Mesenteric fat pad (tissue), 1 donor: ENCODE results near the gene TNFRSF8. TPM values are rescaled to one million over a fixed set of nuclear protein-coding genes. Genes with fewer than 3 reads are reported as not detected.

Experiments
- DNase-seq: peaks from one replicate; pipeline ENCODE4 v3.0.0-alpha.2; 2020; ENCODE audit warnings: low spot score
- total RNA-seq: library from RNA; stranded (reverse); fragmentation: NEBNext Ultra II Directional; extraction: Animal tissue kit (Norgen Biotek cat#: 25700); gene quantifications from one replicate; pipeline ENCODE4 v1.2.1, GENCODE V29; 2021
- donor health status: DM: yes; HTN: yes; CAD: no.

TNFRSF8 gene
- total RNA-seq, 1 donor from 2014 or later: 2.1 TPM

DNA sequence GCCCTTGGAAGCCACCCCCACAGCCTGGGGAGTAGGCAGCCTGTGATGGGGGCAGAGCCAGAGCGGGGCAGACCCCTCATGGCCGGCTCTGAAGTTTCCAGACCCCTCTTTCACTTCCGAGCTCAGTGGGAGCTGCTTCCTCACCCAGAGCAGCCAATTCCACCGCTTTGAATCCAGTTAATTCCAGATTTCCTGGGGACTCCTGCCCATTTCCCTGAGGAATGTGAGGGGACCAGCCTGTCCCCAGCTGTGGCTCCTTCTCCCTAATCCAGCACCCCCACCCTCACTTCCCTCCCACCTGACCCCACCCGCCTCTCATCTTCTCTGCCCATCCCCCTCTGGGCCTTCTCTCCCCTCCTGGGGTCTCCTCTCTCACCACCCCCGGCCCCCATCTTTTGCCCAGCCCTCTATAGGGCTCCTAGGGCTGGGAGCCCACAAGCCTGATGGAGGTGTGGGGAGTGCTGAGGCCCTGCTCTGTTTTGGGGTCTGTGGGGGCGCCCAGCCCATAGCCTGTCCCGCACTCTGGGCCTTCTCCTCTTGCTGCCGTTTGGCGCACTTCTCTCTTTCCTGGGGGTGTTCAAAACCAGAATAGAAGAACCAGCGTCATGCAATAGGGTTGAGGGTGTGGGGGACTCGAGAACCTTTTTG is 77.5 kb downstream of the TNFRSF8 start:
- no peak for DNase-seq

DNA sequence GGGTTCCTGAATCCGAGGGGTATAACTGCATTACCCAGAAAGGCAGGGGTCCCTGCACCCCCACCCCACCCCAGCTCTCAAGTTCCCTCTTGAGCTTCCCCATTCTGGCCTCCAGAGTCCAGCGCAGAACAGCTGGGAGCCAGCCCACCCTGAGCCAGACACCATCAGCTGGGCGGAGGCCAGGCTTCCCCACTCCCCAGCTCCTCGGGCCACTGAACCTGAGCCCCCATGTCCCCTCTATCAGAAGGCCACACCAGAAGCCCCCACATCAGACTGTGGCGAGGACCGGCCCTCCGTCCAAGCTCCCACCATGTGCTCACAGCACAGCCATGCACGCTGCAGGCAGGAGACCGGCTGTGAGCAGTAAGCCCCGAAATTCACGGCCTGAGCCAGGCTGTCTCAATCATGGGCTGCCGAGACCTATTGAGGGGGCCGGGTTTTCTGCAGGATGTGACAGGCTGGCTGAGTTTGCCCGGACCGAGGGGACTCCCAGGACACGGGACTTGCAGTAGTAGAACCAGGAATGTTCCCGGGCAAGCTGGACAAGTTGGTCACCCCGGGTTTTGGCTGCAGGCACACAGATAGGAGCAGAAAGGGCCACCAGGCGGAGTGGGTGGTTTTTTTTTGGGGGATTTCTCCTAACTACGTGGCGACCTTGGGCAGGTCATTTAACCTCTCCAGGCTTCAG is 78.2 kb downstream of the TNFRSF8 start:
- DNase-seq: no peak

DNA sequence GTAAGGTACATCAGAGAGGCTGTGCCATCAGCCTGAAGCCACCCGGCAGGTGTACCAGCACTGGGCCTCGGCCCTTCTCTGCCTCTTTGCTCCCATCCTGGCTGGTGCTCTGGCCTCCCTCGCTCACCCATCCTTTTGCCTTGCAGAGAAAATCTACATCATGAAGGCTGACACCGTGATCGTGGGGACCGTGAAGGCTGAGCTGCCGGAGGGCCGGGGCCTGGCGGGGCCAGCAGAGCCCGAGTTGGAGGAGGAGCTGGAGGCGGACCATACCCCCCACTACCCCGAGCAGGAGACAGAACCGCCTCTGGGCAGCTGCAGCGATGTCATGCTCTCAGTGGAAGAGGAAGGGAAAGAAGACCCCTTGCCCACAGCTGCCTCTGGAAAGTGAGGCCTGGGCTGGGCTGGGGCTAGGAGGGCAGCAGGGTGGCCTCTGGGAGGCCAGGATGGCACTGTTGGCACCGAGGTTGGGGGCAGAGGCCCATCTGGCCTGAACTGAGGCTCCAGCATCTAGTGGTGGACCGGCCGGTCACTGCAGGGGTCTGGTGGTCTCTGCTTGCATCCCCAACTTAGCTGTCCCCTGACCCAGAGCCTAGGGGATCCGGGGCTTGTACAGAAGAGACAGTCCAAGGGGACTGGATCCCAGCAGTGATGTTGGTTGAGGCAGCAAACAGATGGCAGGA is 79.2 kb downstream of the TNFRSF8 start:
- no peak for DNase-seq

DNA sequence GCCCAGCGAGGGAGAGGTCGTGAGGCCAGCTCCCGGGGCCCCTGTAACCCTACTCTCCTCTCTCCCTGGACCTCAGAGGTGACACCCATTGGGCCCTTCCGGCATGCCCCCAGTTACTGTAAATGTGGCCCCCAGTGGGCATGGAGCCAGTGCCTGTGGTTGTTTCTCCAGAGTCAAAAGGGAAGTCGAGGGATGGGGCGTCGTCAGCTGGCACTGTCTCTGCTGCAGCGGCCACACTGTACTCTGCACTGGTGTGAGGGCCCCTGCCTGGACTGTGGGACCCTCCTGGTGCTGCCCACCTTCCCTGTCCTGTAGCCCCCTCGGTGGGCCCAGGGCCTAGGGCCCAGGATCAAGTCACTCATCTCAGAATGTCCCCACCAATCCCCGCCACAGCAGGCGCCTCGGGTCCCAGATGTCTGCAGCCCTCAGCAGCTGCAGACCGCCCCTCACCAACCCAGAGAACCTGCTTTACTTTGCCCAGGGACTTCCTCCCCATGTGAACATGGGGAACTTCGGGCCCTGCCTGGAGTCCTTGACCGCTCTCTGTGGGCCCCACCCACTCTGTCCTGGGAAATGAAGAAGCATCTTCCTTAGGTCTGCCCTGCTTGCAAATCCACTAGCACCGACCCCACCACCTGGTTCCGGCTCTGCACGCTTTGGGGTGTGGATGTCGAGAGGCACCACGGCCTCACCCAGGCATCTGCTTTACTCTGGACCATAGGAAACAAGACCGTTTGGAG is 80.0 kb downstream of the TNFRSF8 start:
- DNase-seq: no peak

DNA sequence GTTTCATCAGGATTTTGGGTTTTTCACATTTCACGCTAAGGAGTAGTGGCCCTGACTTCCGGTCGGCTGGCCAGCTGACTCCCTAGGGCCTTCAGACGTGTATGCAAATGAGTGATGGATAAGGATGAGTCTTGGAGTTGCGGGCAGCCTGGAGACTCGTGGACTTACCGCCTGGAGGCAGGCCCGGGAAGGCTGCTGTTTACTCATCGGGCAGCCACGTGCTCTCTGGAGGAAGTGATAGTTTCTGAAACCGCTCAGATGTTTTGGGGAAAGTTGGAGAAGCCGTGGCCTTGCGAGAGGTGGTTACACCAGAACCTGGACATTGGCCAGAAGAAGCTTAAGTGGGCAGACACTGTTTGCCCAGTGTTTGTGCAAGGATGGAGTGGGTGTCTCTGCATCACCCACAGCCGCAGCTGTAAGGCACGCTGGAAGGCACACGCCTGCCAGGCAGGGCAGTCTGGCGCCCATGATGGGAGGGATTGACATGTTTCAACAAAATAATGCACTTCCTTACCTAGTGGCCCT is 80.6 kb downstream of the TNFRSF8 start:
- DNase-seq: no peak

DNA sequence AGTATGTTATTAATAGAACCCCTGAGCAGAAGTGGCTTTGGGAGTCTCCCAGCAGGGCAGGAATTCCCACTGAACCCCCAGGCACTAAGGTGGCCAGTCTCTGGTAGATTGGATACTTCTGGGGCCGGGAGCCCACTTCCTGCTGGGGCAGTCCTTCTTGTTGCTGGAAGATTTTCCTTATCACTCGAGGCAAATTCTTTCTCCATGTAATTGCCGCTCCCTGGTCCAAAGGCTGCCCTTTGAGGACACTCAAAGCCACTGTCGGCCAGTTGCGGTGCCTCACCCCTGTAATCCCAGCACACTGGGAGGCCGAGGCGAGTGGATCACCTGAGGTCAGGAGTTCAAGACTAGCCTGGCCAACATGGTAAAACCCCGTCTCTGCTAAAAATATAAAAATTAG is 81.1 kb downstream of the TNFRSF8 start:
- DNase-seq: no peak

DNA sequence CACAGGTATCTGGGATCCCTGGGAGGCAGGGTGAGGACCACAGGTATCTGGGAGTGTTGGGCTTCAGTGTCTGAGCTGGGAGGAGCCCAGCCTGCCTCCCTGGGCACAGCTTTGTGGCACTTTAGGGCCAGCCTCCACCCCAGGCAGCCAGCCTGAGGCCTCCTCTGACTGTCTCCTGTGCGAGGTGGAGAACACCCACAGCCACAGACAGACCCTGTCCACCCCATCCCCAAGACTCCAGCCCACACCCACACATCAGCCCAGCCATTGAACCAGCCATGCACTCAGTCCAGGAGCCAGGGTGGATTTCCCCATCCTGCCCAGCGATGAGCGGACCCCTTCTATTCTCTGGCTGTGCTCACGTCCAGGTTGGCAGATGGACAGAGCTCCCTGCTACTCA is 81.9 kb downstream of the TNFRSF8 start:
- DNase-seq: no peak

DNA sequence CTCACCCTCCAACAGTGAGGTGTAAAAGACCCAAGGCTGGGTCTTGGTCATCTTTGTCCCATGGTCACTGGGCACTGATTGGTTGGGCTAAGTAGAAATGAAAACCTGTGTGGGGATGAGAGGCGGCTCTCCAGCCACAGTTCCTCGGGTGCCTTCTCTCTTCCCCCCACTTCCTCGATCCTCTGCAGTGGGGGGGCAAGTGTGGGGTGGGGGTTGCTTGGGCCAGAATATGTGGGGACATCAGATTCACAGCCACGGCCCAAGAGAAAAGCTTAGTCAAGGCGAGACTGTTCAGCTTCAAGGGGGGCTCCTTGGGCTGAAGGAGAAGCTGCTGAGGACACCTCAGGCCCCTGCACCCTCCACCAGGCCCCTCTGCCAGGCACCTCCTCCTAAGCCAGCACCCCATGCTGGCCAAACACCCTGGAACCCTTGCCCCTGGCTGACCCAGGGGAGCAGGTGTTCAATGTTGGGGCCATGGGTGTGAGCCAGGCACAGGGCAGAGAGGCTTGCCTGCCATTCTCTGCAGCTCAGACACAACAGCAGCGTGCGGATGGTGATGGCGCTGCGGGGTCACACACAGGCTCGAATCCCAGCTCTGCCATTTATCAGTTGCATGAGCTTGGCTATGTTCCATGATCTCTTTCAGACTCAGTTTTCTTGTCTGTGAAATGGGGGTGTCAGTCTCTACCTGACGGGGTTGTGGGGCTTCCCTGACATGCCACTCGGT is 82.7 kb downstream of the TNFRSF8 start:
- no peak for DNase-seq

DNA sequence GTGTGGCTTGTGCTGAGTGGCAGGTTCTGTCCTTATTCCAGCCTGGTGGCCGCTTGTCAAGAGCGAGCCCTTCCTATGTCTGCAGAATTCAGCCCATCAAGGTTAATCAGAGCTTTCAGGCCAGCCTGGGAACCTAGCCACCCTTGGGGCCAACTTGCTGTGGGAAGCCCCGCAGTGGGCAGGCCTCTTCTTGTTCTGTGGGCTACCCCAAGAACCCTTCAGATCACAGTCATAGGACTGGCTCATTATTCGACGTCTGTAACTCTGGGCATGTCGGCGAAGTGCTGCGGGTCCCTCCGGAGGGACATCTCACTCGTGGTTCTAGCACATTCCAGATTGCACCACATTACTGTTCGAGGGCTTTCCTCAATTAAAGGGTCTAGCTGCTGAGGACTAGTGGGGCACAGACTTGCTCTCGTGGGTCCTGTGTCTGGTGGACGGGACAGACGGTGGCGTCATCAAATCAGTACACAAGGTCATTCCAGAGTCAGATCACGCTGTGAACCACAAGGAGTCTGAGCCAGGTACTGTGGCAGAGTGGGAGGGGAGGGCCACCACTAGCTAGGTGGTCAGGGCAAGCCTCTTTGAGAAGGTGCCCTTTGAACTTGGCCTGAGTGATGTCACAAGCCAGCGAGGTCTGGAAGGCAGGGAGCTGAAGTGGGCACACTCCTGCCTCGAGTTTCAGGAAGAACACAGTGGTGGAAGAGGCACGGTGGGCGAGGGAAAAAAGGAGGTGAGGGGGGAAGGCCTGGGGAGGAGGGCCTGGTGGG is 83.4 kb downstream of the TNFRSF8 start:
- DNase-seq: no peak

DNA sequence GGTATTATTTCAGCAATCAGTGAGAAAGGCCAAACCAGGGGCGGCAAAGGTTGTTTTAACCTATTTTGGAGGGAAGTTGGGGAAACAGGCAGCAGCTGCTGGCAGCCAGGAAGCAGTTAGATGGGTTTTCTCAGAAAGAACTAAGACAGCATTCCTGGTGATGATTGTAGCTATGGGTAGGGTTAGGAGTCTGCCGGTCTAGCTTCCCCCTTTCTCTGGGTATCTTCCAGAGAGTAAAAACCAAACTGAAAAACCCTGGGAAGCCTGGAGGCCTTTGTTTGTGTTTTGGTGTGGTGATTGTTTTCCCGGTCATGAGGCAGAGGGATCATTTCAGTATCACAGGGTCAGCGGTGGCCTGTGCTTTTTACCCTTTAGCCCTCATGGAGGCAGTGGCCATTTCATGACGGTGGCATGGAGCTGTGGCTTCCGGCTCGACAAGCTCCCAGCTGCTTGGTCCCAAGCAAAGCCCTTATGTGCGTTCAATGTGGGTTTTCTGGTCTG is 84.1 kb downstream of the TNFRSF8 start:
- no peak for DNase-seq

DNA sequence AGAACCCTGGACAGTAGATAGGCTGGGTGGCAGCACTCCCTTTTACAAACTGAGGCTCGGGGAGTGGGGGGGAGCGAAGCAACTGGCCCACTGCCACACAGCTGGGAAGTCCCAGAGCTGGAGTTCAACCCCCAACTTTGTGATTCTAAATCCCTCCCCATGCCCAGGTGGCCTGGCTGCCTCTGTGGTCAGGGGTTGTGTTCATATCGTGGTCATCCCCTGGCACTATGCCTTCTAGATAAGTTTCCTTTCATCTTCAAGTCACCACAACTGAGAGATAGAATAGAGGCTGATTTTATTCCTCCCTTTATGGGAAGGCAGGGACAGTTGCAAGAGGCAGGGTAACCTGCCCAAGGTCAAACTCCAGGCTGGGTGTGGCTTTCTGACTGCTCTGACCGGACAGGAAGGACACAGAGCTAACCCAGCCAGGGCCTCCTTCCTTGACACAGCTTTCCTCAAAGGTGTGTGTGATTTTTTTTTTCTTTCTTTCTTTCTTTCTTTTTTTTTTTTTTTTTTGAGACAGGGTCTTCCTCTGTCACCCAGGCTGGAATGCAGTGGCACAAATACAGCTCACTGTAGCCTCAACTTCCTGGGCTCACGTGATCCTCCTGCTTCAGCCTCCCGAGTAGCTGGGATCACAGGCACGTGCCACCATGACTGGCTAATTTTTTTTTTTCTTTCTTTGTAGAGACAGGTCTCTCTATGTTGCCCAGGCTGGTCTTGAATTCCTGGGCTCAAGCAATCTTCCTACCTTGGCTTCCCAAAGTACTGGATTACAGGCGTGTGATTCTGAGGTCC is 85.3 kb downstream of the TNFRSF8 start:
- no peak for DNase-seq

DNA sequence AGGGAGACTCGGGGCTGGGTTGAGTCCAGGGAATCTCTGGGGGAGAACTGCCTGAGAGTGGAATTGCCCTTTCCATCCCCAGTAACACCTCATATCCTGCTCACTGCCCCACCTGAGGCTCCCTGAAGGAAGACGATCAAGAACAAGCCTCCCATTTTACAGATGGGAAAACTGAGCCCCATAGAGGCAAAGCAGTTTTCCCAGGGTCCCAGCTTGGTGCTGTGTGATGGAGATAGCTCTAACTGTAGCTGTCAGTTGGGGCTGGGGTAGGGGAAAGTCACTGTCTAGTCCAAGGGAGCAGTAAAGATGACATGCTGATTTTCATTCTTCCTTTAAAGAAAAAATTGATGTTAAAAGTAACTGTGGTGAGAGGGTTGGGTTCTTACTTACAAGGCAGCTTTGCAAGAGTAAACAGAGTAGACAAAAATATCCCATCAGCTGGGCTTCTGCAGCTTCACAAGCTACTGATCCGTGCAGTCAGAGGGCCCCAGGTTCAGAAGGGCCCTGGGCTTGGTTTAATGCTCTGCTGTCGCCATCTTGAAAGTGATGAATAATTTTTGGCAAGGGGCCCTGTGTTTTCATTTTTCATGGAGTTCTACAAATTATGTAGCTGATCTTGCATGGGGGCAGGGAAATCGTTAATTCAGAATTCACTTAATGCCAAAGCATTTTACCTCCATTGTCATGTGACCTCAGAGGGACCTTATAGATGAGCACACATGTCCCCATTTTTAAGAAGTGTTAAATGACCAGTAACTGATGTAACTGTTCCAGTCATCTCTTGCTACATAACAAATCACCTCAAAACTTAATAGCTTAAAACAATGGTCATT is 86.1 kb downstream of the TNFRSF8 start:
- no peak for DNase-seq

DNA sequence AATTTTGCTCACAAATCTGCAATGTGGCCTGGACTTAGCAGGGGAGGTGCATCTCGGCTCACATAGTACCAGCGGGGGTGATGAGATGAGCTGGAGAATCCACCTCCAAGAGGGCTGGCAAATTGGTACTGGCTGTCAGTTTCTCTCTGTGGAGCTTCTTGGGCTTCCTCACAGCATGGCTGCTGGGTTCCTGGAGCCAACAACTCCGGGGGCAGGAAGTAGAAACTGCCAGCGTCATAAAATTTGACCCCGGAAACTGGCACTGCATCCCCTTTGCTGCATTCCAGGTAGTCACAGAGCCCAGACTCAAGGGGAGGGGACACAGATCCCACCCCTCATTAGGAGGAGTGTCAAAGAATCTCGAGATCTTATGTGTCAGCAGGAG is 86.7 kb downstream of the TNFRSF8 start:
- no peak for DNase-seq

DNA sequence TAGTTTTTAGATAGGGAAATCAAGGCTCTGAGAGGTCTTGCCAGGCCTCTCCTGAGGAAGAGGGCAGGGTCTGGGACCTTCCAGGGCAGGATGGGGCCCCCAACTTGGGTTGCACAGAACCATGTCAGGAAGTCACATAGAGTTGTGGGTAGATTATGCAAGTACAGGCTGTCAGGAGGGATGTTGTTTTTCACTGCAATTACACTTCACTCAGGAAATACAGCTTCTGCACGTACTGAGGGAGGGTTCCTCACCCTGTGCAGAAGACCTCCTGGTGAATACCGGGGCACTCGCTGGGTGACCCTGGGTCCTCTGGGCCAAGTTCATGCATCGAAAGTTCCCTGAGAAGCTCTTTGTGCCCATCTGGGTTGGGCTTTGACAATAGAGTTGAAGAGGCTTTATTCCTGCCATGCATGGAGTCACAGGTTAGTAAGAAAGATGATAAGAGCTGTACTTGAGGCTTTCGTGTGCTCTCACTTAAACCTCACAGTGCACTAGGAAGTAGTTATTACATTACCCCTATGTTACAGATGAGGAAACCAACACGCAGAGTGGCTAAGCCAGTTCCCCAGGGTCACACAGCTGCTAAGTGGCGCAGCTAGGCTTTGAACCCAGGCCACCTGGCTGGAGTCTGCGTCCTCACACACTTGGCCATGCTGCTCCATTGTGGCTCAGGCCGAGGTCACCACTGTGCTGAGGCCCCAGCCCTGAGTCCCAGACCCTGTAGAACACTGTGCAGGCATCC is 87.5 kb downstream of the TNFRSF8 start:
- no peak for DNase-seq

DNA sequence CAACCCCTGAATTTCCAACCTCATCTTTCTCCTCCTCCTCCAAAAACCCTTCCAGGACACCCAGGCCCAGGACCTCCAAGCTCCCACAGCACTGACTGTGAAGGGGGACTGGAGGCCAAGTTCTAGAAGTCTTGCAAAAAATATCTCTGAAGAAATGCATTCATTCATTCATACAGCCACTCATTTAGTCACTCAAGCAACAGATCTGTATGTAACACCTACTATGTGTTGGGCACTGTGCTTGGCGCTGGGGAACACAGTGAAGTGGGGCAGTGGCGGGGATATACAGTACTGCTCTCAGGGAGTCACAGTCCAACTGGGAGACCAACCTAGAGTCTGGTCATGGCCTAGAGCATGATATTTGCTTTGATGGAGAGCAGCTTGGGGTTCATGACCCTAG is 88.4 kb downstream of the TNFRSF8 start:
- no peak for DNase-seq

DNA sequence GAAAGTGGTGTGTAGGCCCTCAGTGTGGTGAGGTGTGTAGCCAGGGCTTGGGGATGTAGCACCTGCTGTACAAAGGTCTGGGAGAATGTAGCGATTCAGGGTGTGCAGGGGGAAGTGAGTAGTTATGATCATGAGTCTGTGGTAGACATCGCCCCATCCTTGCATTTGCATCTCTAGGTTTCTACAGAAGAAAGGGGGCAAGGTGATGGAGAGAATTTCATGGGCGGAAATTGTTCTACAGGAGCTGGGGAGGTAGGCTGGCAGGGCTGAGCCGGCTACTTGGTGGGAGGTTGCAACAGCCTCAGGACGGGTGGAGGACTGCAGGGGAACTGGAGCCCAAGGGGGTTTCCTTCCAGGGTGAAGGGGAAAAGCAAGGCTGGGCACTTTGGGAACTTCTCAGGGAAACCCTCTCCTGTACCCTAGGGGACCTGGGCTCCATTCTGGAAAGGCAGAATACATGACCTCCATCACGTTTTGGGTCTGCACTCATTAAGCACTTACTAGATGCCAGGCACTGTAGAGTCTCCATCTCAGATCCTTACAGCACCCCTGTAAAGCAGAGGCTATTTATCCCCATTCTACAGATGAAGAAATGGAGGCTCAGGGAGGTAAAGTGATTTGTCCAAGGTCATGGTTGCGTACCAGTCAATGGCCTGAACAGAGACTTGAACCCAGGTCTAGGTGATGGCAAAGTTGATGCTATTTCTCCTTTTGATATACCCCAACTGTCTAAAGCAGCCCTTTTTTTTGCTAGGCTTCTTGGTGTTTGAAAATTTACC is 89.2 kb downstream of the TNFRSF8 start:
- no peak for DNase-seq
